ENCODE measurements around the gene CD160.

- TF ChIP-seq CTCF (conservative IDR thresholded peaks at IDR 0.05; ENCODE audit: low read depth, low read length) (no peak), EZH2 (IDR thresholded peaks at IDR 0.05; ENCODE audit: borderline replicate concordance, low read depth, low read length, poor library complexity, severe bottlenecking) (no peak)
These were observed 69.3 kb downstream of the CD160 start for GRCh38 chr1:145788580-145788979.

Measured in A673 (cell line).